ENCODE results near the gene ACTN4. TPM values are rescaled to one million over a fixed set of nuclear protein-coding genes. Genes with fewer than 3 reads are reported as not detected.

ACTN4 gene
- total RNA-seq, 1 donor from 2014 or later: 127 TPM

DNA sequence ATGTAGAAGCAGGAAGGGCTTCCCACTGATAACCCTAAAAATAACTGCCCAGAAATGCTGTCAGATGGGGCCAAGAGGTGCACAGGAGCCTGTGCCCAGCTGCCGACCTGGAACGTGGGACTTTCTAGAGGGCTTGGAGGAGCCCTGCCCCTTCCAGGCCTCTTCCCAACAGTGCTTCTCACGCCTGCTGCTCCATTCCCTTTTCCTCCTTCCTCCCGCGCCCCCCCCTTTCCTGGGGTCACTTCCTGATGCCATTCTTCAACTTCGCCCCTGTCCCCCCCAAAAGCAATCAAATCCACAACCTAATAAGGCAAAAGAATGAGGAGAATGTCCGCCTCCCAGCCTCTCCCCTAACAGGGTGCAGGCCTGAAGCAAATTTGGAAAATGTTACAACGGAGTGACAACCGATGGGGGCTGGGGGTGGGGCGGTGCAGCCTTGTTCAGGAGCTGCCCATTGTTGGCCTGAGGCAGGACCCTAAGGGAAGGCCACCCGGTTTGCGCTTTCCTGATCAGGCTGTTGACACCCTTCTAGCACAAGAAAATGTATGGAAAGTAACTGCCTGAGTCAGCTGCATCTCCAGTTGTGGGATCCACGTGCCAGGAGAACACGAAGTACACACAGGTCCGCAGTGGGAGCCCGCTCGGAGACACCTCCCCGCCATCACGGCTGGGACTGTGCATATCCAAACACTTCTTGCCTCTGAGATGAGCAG, 18.7 kb downstream of the ACTN4 start:
- Histone ChIP-seq H3K36me3 (no peaks in the 10 kb centered on the region), H3K79me2 (ENCODE audit: low read depth) (peaks cover 98% of the 10 kb centered on the region), H3K4me2 (peak overlapping the region; percentile 68), H3K4me3 (peak overlapping the region; percentile 3), H3K27ac (peak overlapping the region; percentile 93), H2AFZ (replicated peaks) (no peak overlapping the region), H3K9ac (no peak overlapping the region), H4K20me1 (ENCODE audit: low read depth) (peaks cover 98% of the 10 kb centered on the region), H3K4me1 (peaks cover 59% of the 10 kb centered on the region), H3K9me3 (ENCODE audit: low read depth) (no peaks in the 10 kb centered on the region), H3F3A (ENCODE audit: low read depth) (peaks cover 37% of the 10 kb centered on the region), H3K27me3 (no peaks in the 10 kb centered on the region)
- Mint-ChIP-seq H3K36me3 (peaks cover 7% of the 10 kb centered on the region), H3K4me1 (peaks cover 78% of the 10 kb centered on the region), H3K4me3 (peak overlapping the region; percentile 52), H3K27ac (peak overlapping the region; percentile 82), H3K27me3 (ENCODE audit: insufficient read depth, low read depth) (peaks cover 6% of the 10 kb centered on the region), H3K9me3 (no peaks in the 10 kb centered on the region)
- TF ChIP-seq EZH2phosphoT487 (IDR thresholded peaks at IDR 0.05) (no peak), EZH2 (IDR thresholded peaks at IDR 0.05) (no peak)
- TF ChIP-seq, protein P1, sequence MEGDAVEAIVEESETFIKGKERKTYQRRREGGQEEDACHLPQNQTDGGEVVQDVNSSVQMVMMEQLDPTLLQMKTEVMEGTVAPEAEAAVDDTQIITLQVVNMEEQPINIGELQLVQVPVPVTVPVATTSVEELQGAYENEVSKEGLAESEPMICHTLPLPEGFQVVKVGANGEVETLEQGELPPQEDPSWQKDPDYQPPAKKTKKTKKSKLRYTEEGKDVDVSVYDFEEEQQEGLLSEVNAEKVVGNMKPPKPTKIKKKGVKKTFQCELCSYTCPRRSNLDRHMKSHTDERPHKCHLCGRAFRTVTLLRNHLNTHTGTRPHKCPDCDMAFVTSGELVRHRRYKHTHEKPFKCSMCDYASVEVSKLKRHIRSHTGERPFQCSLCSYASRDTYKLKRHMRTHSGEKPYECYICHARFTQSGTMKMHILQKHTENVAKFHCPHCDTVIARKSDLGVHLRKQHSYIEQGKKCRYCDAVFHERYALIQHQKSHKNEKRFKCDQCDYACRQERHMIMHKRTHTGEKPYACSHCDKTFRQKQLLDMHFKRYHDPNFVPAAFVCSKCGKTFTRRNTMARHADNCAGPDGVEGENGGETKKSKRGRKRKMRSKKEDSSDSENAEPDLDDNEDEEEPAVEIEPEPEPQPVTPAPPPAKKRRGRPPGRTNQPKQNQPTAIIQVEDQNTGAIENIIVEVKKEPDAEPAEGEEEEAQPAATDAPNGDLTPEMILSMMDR (IDR thresholded peaks at IDR 0.05): no peak
- peak; percentile 85 for DNase-seq (ENCODE audit: low spot score)

DNA sequence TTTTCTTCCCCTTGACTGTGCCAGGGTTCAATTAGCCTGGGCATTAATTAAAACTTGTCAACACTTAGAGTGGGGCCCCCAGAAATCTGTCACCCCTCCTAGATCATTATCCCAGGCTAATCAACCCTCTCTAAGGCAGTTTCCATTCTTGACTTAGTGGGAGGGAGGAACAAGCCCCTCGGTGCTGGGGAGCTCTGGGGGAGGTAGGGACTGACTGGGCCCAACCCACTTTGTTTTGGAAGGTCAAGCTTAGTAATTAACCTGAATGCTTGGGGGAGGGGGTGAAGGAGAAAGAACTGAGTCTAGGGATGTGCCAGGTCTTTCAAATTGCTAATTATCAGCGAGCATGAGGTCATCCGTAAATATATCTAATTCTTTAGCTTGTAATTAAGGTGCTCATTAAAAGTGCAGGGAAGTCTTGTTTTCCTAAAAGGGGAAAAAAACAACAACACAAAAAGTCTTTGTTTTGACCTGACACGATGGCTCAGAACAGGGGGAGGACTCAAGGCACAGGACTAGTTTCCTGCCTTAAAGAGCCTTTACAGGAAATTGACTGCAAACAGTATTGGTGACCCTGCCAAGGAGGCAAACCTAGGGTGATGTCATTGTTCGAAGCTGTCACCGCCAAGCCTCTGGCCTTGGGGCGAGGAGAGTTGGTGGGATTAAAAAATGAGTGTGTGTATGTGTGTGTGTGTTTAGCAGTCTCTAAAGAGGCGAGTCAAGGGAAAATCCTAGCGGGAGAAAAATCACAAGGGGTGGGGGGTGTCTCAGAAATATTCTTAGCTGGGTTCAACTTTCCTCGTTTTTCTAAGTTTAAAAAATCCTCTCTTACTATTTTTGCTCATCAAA, 19.4 kb downstream of the ACTN4 start:
- Histone ChIP-seq H3K27me3 (no peaks in the 10 kb centered on the region), H3F3A (ENCODE audit: low read depth) (peaks cover 44% of the 10 kb centered on the region), H4K20me1 (ENCODE audit: low read depth) (peaks cover 100% of the 10 kb centered on the region), H3K9me3 (ENCODE audit: low read depth) (no peaks in the 10 kb centered on the region), H3K4me2 (peak overlapping the region; percentile 68), H2AFZ (replicated peaks) (no peak overlapping the region), H3K9ac (no peak overlapping the region), H3K27ac (peak overlapping the region; percentile 93), H3K36me3 (no peaks in the 10 kb centered on the region), H3K79me2 (ENCODE audit: low read depth) (peaks cover 99% of the 10 kb centered on the region), H3K4me3 (peak overlapping the region; percentile 3), H3K4me1 (peaks cover 59% of the 10 kb centered on the region)
- H3K27me3 Mint-ChIP-seq (ENCODE audit: insufficient read depth, low read depth): peaks cover 4% of the 10 kb centered on the region
- TF ChIP-seq EZH2 (IDR thresholded peaks at IDR 0.05): no peak
- no peak for TF ChIP-seq EZH2phosphoT487 (IDR thresholded peaks at IDR 0.05)
- TF ChIP-seq, protein P1 (IDR thresholded peaks at IDR 0.05): no peak
- H3K36me3 Mint-ChIP-seq: peaks cover 5% of the 10 kb centered on the region
- no peaks in the 10 kb centered on the region for H3K9me3 Mint-ChIP-seq
- peak; percentile 58 for DNase-seq (ENCODE audit: low spot score)
- H3K27ac Mint-ChIP-seq: peak overlapping the region; percentile 82
- H3K4me1 Mint-ChIP-seq: peaks cover 79% of the 10 kb centered on the region
- H3K4me3 Mint-ChIP-seq: no peak overlapping the region

DNA sequence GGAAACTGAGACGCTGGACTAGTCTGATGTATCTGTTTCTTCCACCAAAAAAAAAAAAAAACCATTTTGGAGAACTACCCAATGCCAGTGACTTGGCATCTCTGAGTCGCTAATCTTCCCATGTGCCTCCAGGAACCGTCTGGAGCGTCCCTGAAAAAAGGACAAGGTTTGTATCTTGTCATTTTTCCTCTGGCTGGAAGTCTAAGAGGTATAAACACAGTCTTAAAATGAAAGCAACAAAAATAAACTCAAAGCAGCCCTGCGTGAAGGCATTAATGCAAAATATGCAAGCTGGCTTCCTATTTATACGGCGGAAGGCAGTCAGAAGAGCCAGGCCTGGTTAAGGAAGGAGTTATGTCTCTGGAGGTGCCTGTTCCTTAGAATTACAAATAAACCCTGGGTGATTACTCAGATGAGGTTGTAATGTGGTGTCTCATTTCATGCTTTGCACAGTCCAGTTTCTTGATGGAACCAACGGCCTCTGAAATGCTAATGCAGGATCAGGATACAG, 20.3 kb downstream of the ACTN4 start:
- Mint-ChIP-seq H3K4me3 (no peak overlapping the region), H3K36me3 (peaks cover 5% of the 10 kb centered on the region), H3K27me3 (ENCODE audit: insufficient read depth, low read depth) (peaks cover 4% of the 10 kb centered on the region), H3K9me3 (no peaks in the 10 kb centered on the region), H3K4me1 (peaks cover 72% of the 10 kb centered on the region), H3K27ac (no peak overlapping the region)
- Histone ChIP-seq H3K9me3 (ENCODE audit: low read depth) (no peaks in the 10 kb centered on the region), H3F3A (ENCODE audit: low read depth) (peaks cover 44% of the 10 kb centered on the region), H3K36me3 (no peaks in the 10 kb centered on the region), H4K20me1 (ENCODE audit: low read depth) (peaks cover 99% of the 10 kb centered on the region), H3K4me2 (peak overlapping the region; percentile 68), H3K9ac (no peak overlapping the region), H3K79me2 (ENCODE audit: low read depth) (peaks cover 97% of the 10 kb centered on the region), H3K4me1 (peaks cover 50% of the 10 kb centered on the region), H3K27me3 (no peaks in the 10 kb centered on the region), H2AFZ (replicated peaks) (no peak overlapping the region), H3K27ac (no peak overlapping the region), H3K4me3 (no peak overlapping the region)
- no peak for DNase-seq (ENCODE audit: low spot score)
- TF ChIP-seq, protein P1 (IDR thresholded peaks at IDR 0.05): no peak
- TF ChIP-seq EZH2phosphoT487 (IDR thresholded peaks at IDR 0.05) (no peak), EZH2 (IDR thresholded peaks at IDR 0.05) (no peak)

All from neural progenitor cell (in vitro differentiated cells).